NCI-H526 (cell line): ENCODE measurements around the gene RNPEPL1.
A peak's percentile ranks its signal among the peaks of the same experiment; 100 is the strongest.
"Not testable (repeated sequence)": the region's sequence is repeated elsewhere in the genome, so short reads cannot be mapped to it uniquely, and the experiment has no call there.

ENCODE experiments used
- DNase-seq, 2 experiments: peaks; one replicate each; lab custom pipeline; 2025; lab: John Stamatoyannopoulos, UW

Gene RNPEPL1

GRCh38 chr2:240538031-240538780, 30.1 kb upstream of the RNPEPL1 start:
- no peak for DNase-seq

GRCh38 chr2:240539101-240539500, 29.2 kb upstream of the RNPEPL1 start:
- not testable (repeated sequence) for DNase-seq

- no peak for DNase-seq
Measured at GRCh38 chr2:240539906-240540305, 28.4 kb upstream of the RNPEPL1 start.

GRCh38 chr2:240551288-240551687, 17.0 kb upstream of the RNPEPL1 start:
- no peak for DNase-seq

- DNase-seq = no peak
Measured at GRCh38 chr2:240551811-240552210, 16.5 kb upstream of the RNPEPL1 start.

- no peak for DNase-seq
Measured at GRCh38 chr2:240553956-240554480, 14.3 kb upstream of the RNPEPL1 start.

- DNase-seq = no peak
Measured at GRCh38 chr2:240554767-240555493, 13.4 kb upstream of the RNPEPL1 start.

GRCh38 chr2:240555541-240556250, 12.6 kb upstream of the RNPEPL1 start:
- no peak for DNase-seq

- DNase-seq = peak; percentile 71 to 81
Measured at GRCh38 chr2:240556553-240557100, 11.7 kb upstream of the RNPEPL1 start.

- DNase-seq = peak in 1 of 2 experiments; percentile 46
Measured at GRCh38 chr2:240557101-240557751, 11.1 kb upstream of the RNPEPL1 start.

GRCh38 chr2:240557808-240558207, 10.5 kb upstream of the RNPEPL1 start, which contains the start of gene ANKMY1:
Gene ANKMY1 (minus strand): TSS chr2:240557988. CDS start chr2:240557335, 653 bp downstream.
- DNase-seq = peak; percentile 80 to 94

GRCh38 chr2:240558236-240558761, 10.0 kb upstream of the RNPEPL1 start:
- no peak for DNase-seq

GRCh38 chr2:240559286-240559685, 9.0 kb upstream of the RNPEPL1 start:
- no peak for DNase-seq

GRCh38 chr2:240560084-240560479, 8.2 kb upstream of the RNPEPL1 start, which contains the start of gene DUSP28:
Gene DUSP28 (plus strand): TSS chr2:240560357. CDS start chr2:240560685, 328 bp downstream.
- peak; percentile 74 to 96 for DNase-seq

- DNase-seq = peak; percentile 94 to 99
Measured at GRCh38 chr2:240560480-240561324, 7.6 kb upstream of the RNPEPL1 start.

- DNase-seq = no peak
Measured at GRCh38 chr2:240561325-240561971, 6.8 kb upstream of the RNPEPL1 start.

GRCh38 chr2:240563231-240563630, 5.1 kb upstream of the RNPEPL1 start:
- DNase-seq = not testable (repeated sequence)

- no peak for DNase-seq
Measured at GRCh38 chr2:240563951-240564560, 4.2 kb upstream of the RNPEPL1 start.
